H54 (cell line): Measurements from ENCODE around the gene MEI4.

Source experiments
- DNase-seq: peaks from one replicate; pipeline ENCODE4 v3.0.0; 2011; ENCODE audit warnings: low spot score, mixed read lengths; ENCODE audit not compliant: insufficient read length
- FAIRE-seq: peaks from 3 replicates; lab custom pipeline; 2011; peaks lifted over from hg19 to GRCh38; lab: Jason Lieb, UNC
- POLR2A ChIP-seq: IDR thresholded peaks from 2 replicates; pipeline ENCODE4 v1.6.1; 2011; ENCODE audit warnings: low read depth, mild to moderate bottlenecking, low read length

MEI4 gene

GRCh38 chr6:77926198-77926751 is 273.4 kb downstream of the MEI4 start:
- FAIRE-seq: no peak
- DNase-seq: no peak
- no peak for TF ChIP-seq POLR2A

DNA sequence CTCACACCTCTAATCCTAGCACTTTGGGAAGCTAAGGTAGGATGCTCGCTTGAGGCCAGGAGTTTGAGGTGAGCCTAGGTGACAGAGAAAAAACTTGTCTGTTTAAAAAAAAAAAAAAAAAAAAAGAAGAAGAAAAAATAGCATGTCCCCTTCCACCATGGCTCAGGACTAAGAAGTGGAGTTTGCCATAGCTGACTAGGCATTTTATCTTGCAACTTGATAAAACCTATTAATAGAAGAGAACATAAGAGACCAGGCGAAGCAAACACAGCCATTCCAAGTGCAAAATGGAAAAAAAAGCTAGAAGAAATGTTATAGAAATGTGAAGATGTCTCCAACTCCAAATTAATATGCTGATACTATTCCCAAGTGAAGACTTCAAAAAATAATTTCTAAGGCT is 277.5 kb downstream of the MEI4 start:
- FAIRE-seq (no peak), DNase-seq (no peak)

DNA sequence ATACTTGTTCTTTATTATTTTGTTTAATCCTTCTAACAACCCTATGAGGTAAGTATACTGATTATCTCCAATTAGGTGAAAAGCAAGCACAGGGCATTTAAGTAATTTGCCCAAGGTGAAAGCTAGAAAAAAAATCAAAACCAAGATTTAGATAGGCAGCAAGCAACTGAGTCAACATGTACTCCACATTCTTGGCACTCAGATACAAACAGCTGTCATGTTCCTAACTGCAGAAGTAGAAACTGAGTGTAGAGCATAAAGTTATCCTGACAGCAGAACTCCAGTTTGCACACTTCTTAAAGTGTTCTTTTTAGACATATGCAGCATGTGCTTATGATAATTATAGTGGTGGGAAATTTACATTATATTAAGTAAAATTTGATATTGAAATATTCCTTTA is 278.1 kb downstream of the MEI4 start:
- no peak for TF ChIP-seq POLR2A
- DNase-seq: no peak
- FAIRE-seq: no peak

More for the DNA sequence above, 277.5 kb downstream of the MEI4 start:
- TF ChIP-seq POLR2A: no peak

GRCh38 chr6:77962070-77962469 is 309.2 kb downstream of the MEI4 start:
- FAIRE-seq (no peak), DNase-seq (no peak)
- TF ChIP-seq POLR2A: no peak

DNA sequence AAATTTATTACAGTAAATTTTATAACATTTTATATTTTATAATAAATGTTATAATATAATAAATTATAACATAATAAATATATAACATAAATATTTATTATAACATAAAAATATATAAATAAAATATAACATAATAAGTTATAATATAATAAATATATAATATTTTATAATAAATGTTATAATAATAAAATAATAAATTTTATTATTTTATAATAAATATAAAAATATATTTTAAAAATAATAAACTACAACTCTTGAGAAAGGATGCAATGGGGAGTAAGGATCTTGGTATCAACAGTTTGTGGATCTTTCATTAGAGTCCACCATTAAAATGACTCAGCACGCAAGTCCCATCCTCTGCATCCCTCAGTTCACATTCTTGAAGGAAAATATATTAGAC is 312.6 kb downstream of the MEI4 start:
- DNase-seq: no peak
- no peak for TF ChIP-seq POLR2A
- no peak for FAIRE-seq

DNA sequence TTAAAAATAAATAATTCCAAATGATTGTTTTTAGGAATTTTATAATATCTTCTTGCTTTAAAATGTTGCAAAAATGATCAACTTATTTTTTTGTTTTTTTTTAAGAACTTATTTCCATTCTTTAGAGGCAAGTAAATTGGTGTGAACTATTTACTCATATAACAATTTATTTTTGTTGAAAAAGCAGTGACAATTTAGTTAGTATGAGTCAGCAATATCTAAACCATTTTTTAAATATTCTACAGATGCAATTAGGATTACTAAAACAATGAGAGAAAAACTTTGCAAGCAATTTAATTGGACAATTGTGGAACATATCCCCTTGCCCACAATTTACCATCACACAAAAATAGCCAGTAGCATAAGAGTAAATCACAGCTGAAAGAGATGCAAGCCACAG is 319.5 kb downstream of the MEI4 start:
- TF ChIP-seq POLR2A: no peak
- DNase-seq (no peak), FAIRE-seq (no peak)
